Progenitor cell of endocrine pancreas (in vitro differentiated cells): ENCODE data around the gene CLASP2. TPM values are rescaled to one million over a fixed set of nuclear protein-coding genes. Genes with fewer than 3 reads are reported as not detected.

ENCODE experiments used
- DNase-seq: peaks from one replicate; pipeline ENCODE4 v3.0.0; 2021; ENCODE audit warnings: low spot score; ENCODE audit not compliant: unreplicated experiment
- H3K27ac Mint-ChIP-seq: 2 replicates; pipeline ENCODE4 v1.8.0; 2021; ENCODE audit warnings: mild to moderate bottlenecking, moderate library complexity, mixed read lengths
- H3K27me3 Mint-ChIP-seq: 2 replicates; pipeline ENCODE4 v1.8.0; 2021; ENCODE audit warnings: mixed read lengths
- H3K36me3 Mint-ChIP-seq: 2 replicates; pipeline ENCODE4 v1.8.0; 2022; ENCODE audit warnings: mixed read lengths; ENCODE audit not compliant: insufficient read depth
- H3K4me1 Mint-ChIP-seq: 2 replicates; pipeline ENCODE4 v1.8.0; 2021; ENCODE audit warnings: low read depth, mixed read lengths
- H3K4me3 Mint-ChIP-seq: 2 replicates; pipeline ENCODE4 v1.8.0; 2021; ENCODE audit warnings: low read depth, mild to moderate bottlenecking, moderate library complexity, mixed read lengths
- H3K9me3 Mint-ChIP-seq: 2 replicates; pipeline ENCODE4 v1.8.0; 2021; ENCODE audit warnings: low read depth, mixed read lengths
- total RNA-seq: library from RNA; stranded (reverse); gene quantifications from 2 replicates; pipeline ENCODE4 v1.2.1, GENCODE V29; 2021
- TF ChIP-seq, protein P1 (sequence below): fragments of 200-600 bp; sonication (generic); IDR thresholded peaks from one replicate; pipeline ENCODE4 v1.5.0; 2021; ENCODE audit warnings: antibody characterized with exemption, mild to moderate bottlenecking; ENCODE audit not compliant: unreplicated experiment

Gene CLASP2
- total RNA-seq, 1 donor from 2014 or later: 58.4 TPM

DNA sequence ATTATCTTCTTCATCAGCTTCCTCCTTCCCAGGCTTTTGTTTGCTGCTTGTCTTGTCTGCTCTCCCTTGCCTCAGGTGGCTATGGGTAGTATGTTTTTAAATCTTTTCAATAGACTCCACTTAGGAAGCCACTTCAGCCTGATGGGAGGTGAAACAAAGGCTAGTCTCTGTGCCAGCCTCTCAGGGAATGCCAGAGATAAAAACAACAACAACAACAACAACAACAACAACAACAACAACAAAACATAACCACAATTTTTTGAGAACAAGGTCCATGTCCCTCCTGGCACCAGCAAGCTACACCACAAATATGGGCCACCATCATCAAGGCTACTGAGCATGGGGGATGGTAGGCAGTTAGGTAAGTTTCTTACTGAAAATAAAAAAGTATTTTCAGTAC, 213.0 kb downstream of the CLASP2 start:
- Mint-ChIP-seq H3K4me3 (no peak overlapping the region), H3K9me3 (peaks cover 8% of the 10 kb centered on the region), H3K36me3 (peaks cover 33% of the 10 kb centered on the region), H3K27me3 (no peaks in the 10 kb centered on the region), H3K27ac (no peak overlapping the region), H3K4me1 (no peaks in the 10 kb centered on the region)
- DNase-seq: no peak
- TF ChIP-seq, protein P1, sequence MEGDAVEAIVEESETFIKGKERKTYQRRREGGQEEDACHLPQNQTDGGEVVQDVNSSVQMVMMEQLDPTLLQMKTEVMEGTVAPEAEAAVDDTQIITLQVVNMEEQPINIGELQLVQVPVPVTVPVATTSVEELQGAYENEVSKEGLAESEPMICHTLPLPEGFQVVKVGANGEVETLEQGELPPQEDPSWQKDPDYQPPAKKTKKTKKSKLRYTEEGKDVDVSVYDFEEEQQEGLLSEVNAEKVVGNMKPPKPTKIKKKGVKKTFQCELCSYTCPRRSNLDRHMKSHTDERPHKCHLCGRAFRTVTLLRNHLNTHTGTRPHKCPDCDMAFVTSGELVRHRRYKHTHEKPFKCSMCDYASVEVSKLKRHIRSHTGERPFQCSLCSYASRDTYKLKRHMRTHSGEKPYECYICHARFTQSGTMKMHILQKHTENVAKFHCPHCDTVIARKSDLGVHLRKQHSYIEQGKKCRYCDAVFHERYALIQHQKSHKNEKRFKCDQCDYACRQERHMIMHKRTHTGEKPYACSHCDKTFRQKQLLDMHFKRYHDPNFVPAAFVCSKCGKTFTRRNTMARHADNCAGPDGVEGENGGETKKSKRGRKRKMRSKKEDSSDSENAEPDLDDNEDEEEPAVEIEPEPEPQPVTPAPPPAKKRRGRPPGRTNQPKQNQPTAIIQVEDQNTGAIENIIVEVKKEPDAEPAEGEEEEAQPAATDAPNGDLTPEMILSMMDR: no peak

DNA sequence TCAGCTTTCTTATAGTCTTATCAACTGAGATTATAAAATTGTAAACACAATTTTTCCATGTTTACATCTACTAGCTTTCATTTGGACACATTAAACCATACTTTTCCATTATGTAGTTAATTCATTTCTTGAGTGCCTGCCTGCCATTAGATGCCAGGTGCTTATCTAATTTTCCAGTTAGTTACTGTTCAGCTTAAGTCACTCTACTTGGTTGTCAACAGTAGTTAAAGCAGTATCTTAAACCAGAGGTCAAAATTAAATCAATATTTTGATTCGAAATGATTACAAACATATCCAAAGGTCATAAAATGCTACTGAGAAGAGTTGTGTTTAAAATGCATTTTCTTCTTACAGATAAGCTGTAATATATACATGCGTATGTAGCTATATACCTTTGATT, 221.6 kb downstream of the CLASP2 start:
- H3K4me1 Mint-ChIP-seq: peaks cover 3% of the 10 kb centered on the region
- no peaks in the 10 kb centered on the region for H3K27me3 Mint-ChIP-seq
- H3K4me3 Mint-ChIP-seq: no peak overlapping the region
- no peak for DNase-seq
- no peak overlapping the region for H3K27ac Mint-ChIP-seq
- TF ChIP-seq, protein P1: no peak
- H3K9me3 Mint-ChIP-seq: no peaks in the 10 kb centered on the region
- H3K36me3 Mint-ChIP-seq: peaks cover 9% of the 10 kb centered on the region

DNA sequence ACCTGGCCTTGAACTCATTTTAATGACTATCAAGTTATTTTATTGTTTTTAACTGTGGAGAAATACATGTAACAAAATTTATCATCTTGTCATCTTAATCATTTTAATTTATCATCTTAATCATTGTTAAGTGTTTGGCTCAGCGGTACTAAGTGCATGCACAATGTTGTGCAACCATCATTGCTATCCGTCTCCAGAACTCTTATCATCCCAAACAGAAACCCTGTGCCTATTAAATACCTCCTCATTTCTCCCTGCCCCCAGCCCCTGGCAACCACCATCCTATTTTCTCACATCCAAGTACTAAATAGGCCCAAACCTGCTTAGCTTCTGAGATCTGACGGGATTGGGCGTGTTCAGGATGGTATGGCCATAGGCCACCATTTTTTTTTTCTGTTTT, 226.3 kb downstream of the CLASP2 start:
- DNase-seq: no peak
- Mint-ChIP-seq H3K27me3 (no peaks in the 10 kb centered on the region), H3K4me1 (peaks cover 3% of the 10 kb centered on the region), H3K27ac (no peak overlapping the region), H3K36me3 (no peaks in the 10 kb centered on the region), H3K4me3 (no peak overlapping the region), H3K9me3 (no peaks in the 10 kb centered on the region)
- TF ChIP-seq, protein P1: no peak

DNA sequence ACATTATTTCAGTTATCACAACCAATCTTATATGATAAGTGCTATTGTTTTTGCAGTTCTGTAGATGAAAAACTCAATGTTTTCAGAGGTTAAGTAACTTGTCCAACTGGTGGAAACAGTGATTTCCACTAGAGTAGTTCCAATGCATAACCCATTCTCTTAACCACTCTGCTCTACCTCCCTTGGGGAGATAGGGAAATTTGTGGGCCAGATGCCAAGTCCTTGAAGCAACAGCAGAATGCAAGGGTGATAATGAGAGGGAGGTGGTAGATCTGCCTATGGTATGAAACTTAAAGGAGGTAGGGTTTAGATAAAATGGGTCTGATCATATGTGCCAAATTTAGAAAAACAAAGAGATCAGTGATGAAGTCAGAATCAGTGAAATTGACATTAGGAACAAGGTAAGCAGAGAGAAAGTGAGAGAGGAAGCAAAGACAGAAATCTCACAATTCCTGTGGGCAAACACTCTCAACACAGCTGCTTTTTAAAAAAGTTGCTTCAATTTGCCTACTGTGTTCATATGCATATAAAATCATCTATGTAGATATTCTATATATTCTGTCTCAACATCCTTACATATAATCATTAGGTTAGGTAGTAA, 227.3 kb downstream of the CLASP2 start:
- no peaks in the 10 kb centered on the region for H3K27me3 Mint-ChIP-seq
- peaks cover 1% of the 10 kb centered on the region for H3K4me1 Mint-ChIP-seq
- no peaks in the 10 kb centered on the region for H3K36me3 Mint-ChIP-seq
- H3K9me3 Mint-ChIP-seq: no peaks in the 10 kb centered on the region
- H3K4me3 Mint-ChIP-seq: no peak overlapping the region
- TF ChIP-seq, protein P1: no peak
- no peak for DNase-seq
- H3K27ac Mint-ChIP-seq: peak overlapping the region; percentile 4

DNA sequence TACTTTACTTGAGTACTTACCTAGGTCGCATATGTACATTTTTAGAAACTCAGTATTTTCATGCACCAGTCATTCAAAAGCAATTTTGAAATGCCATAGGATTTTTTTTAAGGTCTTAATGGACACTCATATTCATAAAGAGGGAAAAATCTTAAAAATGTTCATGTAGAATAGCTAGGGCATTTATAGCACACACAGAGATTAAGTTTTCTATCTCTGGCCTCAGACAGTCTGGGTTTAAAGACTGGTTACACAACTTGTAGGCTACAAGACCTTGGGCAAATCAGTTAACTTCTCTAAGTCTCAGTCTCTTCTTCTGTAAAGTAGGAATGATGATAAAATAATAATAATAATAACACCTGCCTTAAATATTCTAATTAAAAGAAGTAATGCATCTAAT, 229.4 kb downstream of the CLASP2 start:
- no peak for DNase-seq
- no peaks in the 10 kb centered on the region for H3K9me3 Mint-ChIP-seq
- no peak overlapping the region for H3K27ac Mint-ChIP-seq
- H3K4me3 Mint-ChIP-seq: no peak overlapping the region
- TF ChIP-seq, protein P1: no peak
- peaks cover 1% of the 10 kb centered on the region for H3K4me1 Mint-ChIP-seq
- H3K27me3 Mint-ChIP-seq: no peaks in the 10 kb centered on the region
- no peaks in the 10 kb centered on the region for H3K36me3 Mint-ChIP-seq
